ENCODE results near the gene TBC1D16. TPM values are rescaled to one million over a fixed set of nuclear protein-coding genes. Genes with fewer than 3 reads are reported as not detected.

TBC1D16 gene
- total and polyA plus RNA-seq, 10 of the 15 experiments (the other 5 are each of a cell fraction or from before 2014, with no cell fraction given): 0.01 to 0.13 (median 0.06) TPM; not detected in 3

DNA sequence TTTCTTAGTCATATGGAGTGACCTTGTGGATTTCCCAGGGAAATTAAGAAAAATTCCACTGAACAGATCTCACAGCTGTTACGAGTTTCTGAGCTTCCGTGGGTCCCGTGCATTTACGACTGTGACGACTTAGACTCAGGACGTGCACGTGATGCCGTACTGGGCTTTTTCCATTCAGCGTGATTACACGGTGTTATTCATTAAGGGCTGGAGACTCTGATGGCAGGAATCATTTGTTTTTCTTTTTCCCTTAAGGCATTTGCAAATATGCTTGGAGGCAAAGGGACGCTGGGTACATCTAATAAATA, 57.2 kb downstream of the TBC1D16 start:
- Histone ChIP-seq H3K9me3 (replicated peaks; ENCODE audit: control insufficient read depth, insufficient read depth, low read length) (no peaks in the 10 kb centered on the region), H3K79me2 (ENCODE audit: control insufficient read depth, insufficient read depth, low read length) (no peaks in the 10 kb centered on the region), H3K27me3 (replicated peaks in 1 of 2; ENCODE audit: control insufficient read depth in 2 of 2, insufficient read depth in 2 of 2, low read length in 1 of 2) (peaks cover 3 to 8% of the 10 kb centered on the region in 2 experiments; a peak in 3 of 4 replicates), H3K4me3 (no peak overlapping the region), H3K9ac (ENCODE audit: control insufficient read depth, insufficient read depth, low read length) (no peak overlapping the region), H2AFZ (ENCODE audit: control insufficient read depth, low read depth, low read length) (no peak overlapping the region), H3K4me1 (ENCODE audit: control insufficient read depth, insufficient read depth, low read length) (no peaks in the 10 kb centered on the region), H3K36me3 (ENCODE audit: control insufficient read depth in 2 of 2, insufficient read depth in 2 of 2, low read length in 1 of 2) (no peaks in the 10 kb centered on the region), H3K27ac (ENCODE audit: control insufficient read depth, insufficient read depth) (no peak overlapping the region), H4K20me1 (ENCODE audit: control insufficient read depth, insufficient read depth) (no peaks in the 10 kb centered on the region), H3K4me2 (ENCODE audit: control insufficient read depth, insufficient read depth) (no peak overlapping the region)
- ChIA-PET SMC1A (ENCODE audit: uncharacterized antibody, unreplicated experiment) (interaction anchor here (1.0 kb wide), 1 partner anchor 18 kb away, joined by 3 read pairs; no protein-coding TSS in a partner anchor), CTCF (no interaction called here), POLR2A (no interaction called here), RAD21 (ENCODE audit: unreplicated experiment) (interaction anchor here (1.2 kb wide), 1 partner anchor 16 kb away, joined by 3 read pairs; no protein-coding TSS in a partner anchor)
- ATAC-seq (no peak), FAIRE-seq (no peak), DNase-seq (ENCODE audit: low read depth, low spot score) (no peak)
- in situ Hi-C loops (cut with MboI) (no loop called here), intact Hi-C loops (cut with micrococcal nuclease; ENCODE audit: unreplicated experiment) (loop anchor here (10.0 kb wide), 1 partner anchor 134 kb away; no protein-coding TSS in a partner anchor)
- no TSS peak for BruUV-seq (replicated peaks)
- WGBS (ENCODE audit: insufficient coverage, insufficient replicate concordance, low lambda C conversion rate, missing lambda C conversion rate): 41% methylated on average over 11 of the region's 11 CpGs
- no peak for TF ChIP-seq CEBPB (IDR thresholded peaks at IDR 0.05; ENCODE audit: borderline replicate concordance in 1 of 2, low read depth in 2 of 2, low read length in 2 of 2)
- TF ChIP-seq MYC (IDR thresholded peaks at IDR 0.05; ENCODE audit: insufficient read depth, insufficient read length, insufficient replicate concordance, low read length, severe bottlenecking): no peak
- no peak for TF ChIP-seq RB1 (IDR thresholded peaks at IDR 0.05; ENCODE audit: borderline replicate concordance)
- TF ChIP-seq RCOR1 (conservative IDR thresholded peaks at IDR 0.05; ENCODE audit: low read depth, low read length): no peak

DNA sequence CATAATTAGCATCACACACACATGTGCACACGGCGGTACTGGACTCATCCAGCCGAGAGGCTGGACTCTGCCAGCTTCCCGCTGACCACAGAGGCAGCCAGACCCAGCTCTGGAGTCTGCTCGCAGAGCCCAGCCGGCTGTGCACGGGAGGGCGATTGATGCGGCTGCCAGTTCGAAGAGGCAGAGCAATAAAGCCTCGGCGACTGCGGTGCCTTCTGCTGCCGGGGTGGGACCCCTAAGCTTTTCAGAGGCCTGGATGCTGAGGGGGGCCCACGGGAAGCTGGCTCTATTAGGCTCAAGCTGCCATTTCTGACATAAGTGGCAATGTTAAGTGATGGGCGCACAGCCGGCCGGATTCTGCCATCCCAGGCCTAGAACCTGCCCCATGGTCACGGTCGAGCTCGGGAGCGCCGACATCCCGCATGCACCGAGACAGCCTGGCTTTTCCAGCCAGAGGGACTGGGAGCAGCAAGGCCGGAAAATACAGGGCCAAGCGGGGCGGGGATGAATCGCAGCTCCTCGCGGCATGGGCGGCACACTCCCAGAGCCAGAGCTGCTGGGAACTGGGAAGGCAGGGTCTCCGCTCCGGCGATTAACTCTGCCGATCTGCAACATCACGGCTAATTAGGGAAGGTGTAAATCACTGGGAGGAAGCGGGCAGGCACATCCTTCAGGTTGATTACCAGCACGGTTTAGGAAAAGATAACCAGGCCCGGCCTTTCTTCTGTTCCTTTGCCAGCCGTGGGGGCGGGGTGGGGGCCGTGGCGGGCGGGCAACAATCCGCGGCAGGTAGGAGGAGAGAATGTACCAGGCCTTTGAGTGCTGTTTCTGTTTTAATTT, 57.7 kb downstream of the TBC1D16 start:
- Histone ChIP-seq H3K27me3 (replicated peaks in 1 of 2; ENCODE audit: control insufficient read depth in 2 of 2, insufficient read depth in 2 of 2, low read length in 1 of 2) (peaks cover 3 to 8% of the 10 kb centered on the region in 2 experiments; a peak in 3 of 4 replicates), H3K4me1 (ENCODE audit: control insufficient read depth, insufficient read depth, low read length) (no peaks in the 10 kb centered on the region), H4K20me1 (ENCODE audit: control insufficient read depth, insufficient read depth) (no peaks in the 10 kb centered on the region), H3K27ac (ENCODE audit: control insufficient read depth, insufficient read depth) (no peak overlapping the region), H2AFZ (ENCODE audit: control insufficient read depth, low read depth, low read length) (no peak overlapping the region), H3K9ac (ENCODE audit: control insufficient read depth, insufficient read depth, low read length) (no peak overlapping the region), H3K79me2 (ENCODE audit: control insufficient read depth, insufficient read depth, low read length) (no peaks in the 10 kb centered on the region), H3K9me3 (replicated peaks; ENCODE audit: control insufficient read depth, insufficient read depth, low read length) (no peaks in the 10 kb centered on the region), H3K4me3 (no peak overlapping the region), H3K4me2 (ENCODE audit: control insufficient read depth, insufficient read depth) (no peak overlapping the region), H3K36me3 (ENCODE audit: control insufficient read depth in 2 of 2, insufficient read depth in 2 of 2, low read length in 1 of 2) (no peaks in the 10 kb centered on the region)
- BruUV-seq (replicated peaks): no TSS peak
- in situ Hi-C loops (cut with MboI) (no loop called here), intact Hi-C loops (cut with micrococcal nuclease; ENCODE audit: unreplicated experiment) (loop anchor here (10.0 kb wide), 1 partner anchor 133 kb away; no protein-coding TSS in a partner anchor)
- no peak for DNase-seq (ENCODE audit: low read depth, low spot score)
- no peak for FAIRE-seq
- RAD21 ChIA-PET (ENCODE audit: unreplicated experiment): interaction anchor here (1.2 kb wide), 1 partner anchor 16 kb away, joined by 3 read pairs; no protein-coding TSS in a partner anchor
- 66% methylated on average over 39 of the region's 47 CpGs for WGBS (ENCODE audit: insufficient coverage, insufficient replicate concordance, low lambda C conversion rate, missing lambda C conversion rate)
- SMC1A ChIA-PET (ENCODE audit: uncharacterized antibody, unreplicated experiment): interaction anchor here (1.0 kb wide), 1 partner anchor 19 kb away, joined by 3 read pairs; no protein-coding TSS in a partner anchor
- POLR2A ChIA-PET: no interaction called here
- CTCF ChIA-PET: no interaction called here
- no peak for ATAC-seq
- TF ChIP-seq BHLHE40 (IDR thresholded peaks at IDR 0.05; ENCODE audit: borderline replicate concordance in 1 of 2, low read depth in 2 of 2, low read length in 1 of 2) (no peak), CHD1 (IDR thresholded peaks at IDR 0.05; ENCODE audit: low read depth, low read length) (no peak), RUNX3 (IDR thresholded peaks at IDR 0.05; ENCODE audit: low read length) (no peak), JUND (IDR thresholded peaks at IDR 0.05; ENCODE audit: low read depth, low read length) (no peak), CEBPB (IDR thresholded peaks at IDR 0.05; ENCODE audit: borderline replicate concordance in 1 of 2, low read depth in 2 of 2, low read length in 2 of 2) (no peak), FOXK2 (IDR thresholded peaks at IDR 0.05) (no peak)
- TF ChIP-seq, protein P1, sequence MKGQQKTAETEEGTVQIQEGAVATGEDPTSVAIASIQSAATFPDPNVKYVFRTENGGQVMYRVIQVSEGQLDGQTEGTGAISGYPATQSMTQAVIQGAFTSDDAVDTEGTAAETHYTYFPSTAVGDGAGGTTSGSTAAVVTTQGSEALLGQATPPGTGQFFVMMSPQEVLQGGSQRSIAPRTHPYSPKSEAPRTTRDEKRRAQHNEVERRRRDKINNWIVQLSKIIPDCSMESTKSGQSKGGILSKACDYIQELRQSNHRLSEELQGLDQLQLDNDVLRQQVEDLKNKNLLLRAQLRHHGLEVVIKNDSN (IDR thresholded peaks at IDR 0.05; ENCODE audit: borderline replicate concordance, extremely low read length, insufficient read depth, low read depth, low read length): no peak
- TF ChIP-seq, protein P2, sequence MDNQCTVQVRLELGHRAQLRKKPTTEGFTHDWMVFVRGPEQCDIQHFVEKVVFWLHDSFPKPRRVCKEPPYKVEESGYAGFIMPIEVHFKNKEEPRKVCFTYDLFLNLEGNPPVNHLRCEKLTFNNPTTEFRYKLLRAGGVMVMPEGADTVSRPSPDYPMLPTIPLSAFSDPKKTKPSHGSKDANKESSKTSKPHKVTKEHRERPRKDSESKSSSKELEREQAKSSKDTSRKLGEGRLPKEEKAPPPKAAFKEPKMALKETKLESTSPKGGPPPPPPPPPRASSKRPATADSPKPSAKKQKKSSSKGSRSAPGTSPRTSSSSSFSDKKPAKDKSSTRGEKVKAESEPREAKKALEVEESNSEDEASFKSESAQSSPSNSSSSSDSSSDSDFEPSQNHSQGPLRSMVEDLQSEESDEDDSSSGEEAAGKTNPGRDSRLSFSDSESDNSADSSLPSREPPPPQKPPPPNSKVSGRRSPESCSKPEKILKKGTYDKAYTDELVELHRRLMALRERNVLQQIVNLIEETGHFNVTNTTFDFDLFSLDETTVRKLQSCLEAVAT (IDR thresholded peaks at IDR 0.05): no peak

All from GM12878 (cell line).